HepG2 (cell line): ENCODE measurements around the gene CSKMT. TPM values are rescaled to one million over a fixed set of nuclear protein-coding genes. Genes with fewer than 3 reads are reported as not detected.

ENCODE experiments used
- ATF5 ChIP-seq: sonication (generic); formaldehyde crosslinking; IDR thresholded peaks from 2 replicates; pipeline ENCODE4 v1.4.0; 2020; ENCODE audit warnings: mild to moderate bottlenecking, low read depth, missing genetic modification reagents
- CSRNP1 ChIP-seq: sonication (generic); formaldehyde crosslinking; IDR thresholded peaks from 2 replicates; pipeline ENCODE4 v1.8.1; 2023; ENCODE audit warnings: mild to moderate bottlenecking, missing genetic modification reagents
- FOSL2 ChIP-seq: sonication (generic); formaldehyde crosslinking; IDR thresholded peaks from 2 replicates; pipeline ENCODE4 v1.4.0; 2020; ENCODE audit warnings: missing genetic modification reagents
- KLF13 ChIP-seq: sonication (generic); formaldehyde crosslinking; IDR thresholded peaks from 2 replicates; pipeline ENCODE4 v1.4.0; 2020; ENCODE audit warnings: mild to moderate bottlenecking, missing genetic modification reagents
- NPAS2 ChIP-seq: sonication (generic); formaldehyde crosslinking; IDR thresholded peaks from 2 replicates; pipeline ENCODE4 v1.8.0; 2022; ENCODE audit warnings: mild to moderate bottlenecking, missing genetic modification reagents, borderline replicate concordance
- PREB ChIP-seq: sonication (generic); formaldehyde crosslinking; IDR thresholded peaks from 2 replicates; pipeline ENCODE4 v1.4.0; 2020; ENCODE audit warnings: missing genetic modification reagents
- RNF219 ChIP-seq: sonication (generic); formaldehyde crosslinking; IDR thresholded peaks from 2 replicates; pipeline ENCODE4 v1.5.0; 2020; ENCODE audit warnings: mild to moderate bottlenecking, missing genetic modification reagents
- SNAI1 ChIP-seq: sonication (generic); formaldehyde crosslinking; IDR thresholded peaks from 2 replicates; pipeline ENCODE4 v1.5.0; 2020; ENCODE audit warnings: mild to moderate bottlenecking, missing genetic modification reagents, borderline replicate concordance
- TCF12 ChIP-seq, 2 experiments: fragments of 450-650 bp in 1 of 2; sonication (generic) in 1 of 2; formaldehyde crosslinking in 1 of 2; IDR thresholded peaks; 2 replicates each; pipeline versions ENCODE4 v1.6.1 to v1.8.0; 2017 to 2022; ENCODE audit warnings: antibody characterized with exemption in 1 of 2, mild to moderate bottlenecking in 1 of 2, missing genetic modification reagents in 1 of 2, moderate library complexity in 1 of 2
- ZBTB34 ChIP-seq: sonication (generic); formaldehyde crosslinking; IDR thresholded peaks from 2 replicates; pipeline ENCODE4 v1.8.0; 2022; ENCODE audit warnings: mild to moderate bottlenecking, missing genetic modification reagents
- ZNF138 ChIP-seq: sonication (generic); formaldehyde crosslinking; IDR thresholded peaks from 2 replicates; pipeline ENCODE4 v1.5.0; 2020; ENCODE audit warnings: mild to moderate bottlenecking, low read depth, missing genetic modification reagents
- ZNF20 ChIP-seq: sonication (generic); formaldehyde crosslinking; IDR thresholded peaks from 2 replicates; pipeline ENCODE4 v1.4.0; 2020; ENCODE audit warnings: mild to moderate bottlenecking, moderate library complexity, missing genetic modification reagents
- ZNF264 ChIP-seq: sonication (generic); formaldehyde crosslinking; IDR thresholded peaks from 2 replicates; pipeline ENCODE4 v1.4.0; 2020; ENCODE audit warnings: missing genetic modification reagents
- ZNF563 ChIP-seq: sonication (generic); formaldehyde crosslinking; IDR thresholded peaks from 2 replicates; pipeline ENCODE4 v1.8.0; 2022; ENCODE audit warnings: mild to moderate bottlenecking, moderate library complexity, missing genetic modification reagents
- ZNF687 ChIP-seq: sonication (generic); formaldehyde crosslinking; IDR thresholded peaks from 2 replicates; pipeline ENCODE4 v1.5.1; 2020; ENCODE audit warnings: mild to moderate bottlenecking, missing genetic modification reagents, moderate library complexity
- ZNF776 ChIP-seq: sonication (generic); formaldehyde crosslinking; IDR thresholded peaks from 2 replicates; pipeline ENCODE4 v1.4.0; 2020; ENCODE audit warnings: mild to moderate bottlenecking, missing genetic modification reagents
- polyA plus RNA-seq, 8 experiments: library from polyadenylated mRNA; depleted of rRNA in 3 of 8; stranded (reverse) in 7 of 8; unstranded in 1 of 8; fragments of >200 nt; fragmentation: Illumina TruSeq in 4 of 8; extraction: Trizol in 4 of 8; gene quantifications; 2 replicates each; pipeline versions ENCODE4 v1.2.1 to v1.2.3, GENCODE V29; 2011 to 2016; ENCODE audit warnings: low read depth in 4 of 8, missing spikeins in 1 of 8, mixed read lengths in 1 of 8; ENCODE audit not compliant: insufficient read depth in 1 of 8
- total RNA-seq, 5 experiments: library from RNA; depleted of rRNA; stranded (reverse); fragments of >200 nt; fragmentation: Illumina TruSeq; extraction: Trizol; gene quantifications; 2 replicates each; pipeline ENCODE4 v1.2.3, GENCODE V29; 2016; ENCODE audit warnings: low read depth in 1 of 5

Gene CSKMT
- total and polyA plus RNA-seq, 2 of the 13 experiments (the other 11 are each of a cell fraction or from before 2014, with no cell fraction given): 7.6 to 31.8 TPM

- TF ChIP-seq ATF5 (CRISPR knock-in tag): peak; percentile 47; the same call in 1 of the 2 replicates
- TF ChIP-seq ZNF20 (CRISPR knock-in tag): no peak
- TF ChIP-seq ZNF138 (CRISPR knock-in tag): no peak
- no peak for TF ChIP-seq TCF12 (IDR thresholded peaks at IDR 0.05)
- TF ChIP-seq TCF12 (CRISPR knock-in tag; IDR thresholded peaks at IDR 0.05): peak; percentile 75; the same call in 1 of the 2 replicates
- TF ChIP-seq ZNF776: 0 out of 2 replicates have a peak, but pooled peaks have one; percentile 75
- no peak for TF ChIP-seq NPAS2 (CRISPR knock-in tag)
- TF ChIP-seq KLF13 (CRISPR knock-in tag): no peak
- no peak for TF ChIP-seq RNF219 (CRISPR knock-in tag)
- TF ChIP-seq ZNF687: peak; percentile 76
- no peak for TF ChIP-seq PREB (CRISPR knock-in tag)
- TF ChIP-seq SNAI1: no peak
- TF ChIP-seq ZNF264 (CRISPR knock-in tag): 0 out of 2 replicates have a peak, but pooled peaks have one; percentile 41
- TF ChIP-seq CSRNP1 (CRISPR knock-in tag): peak; percentile 81; the same call in 1 of the 2 replicates
- TF ChIP-seq ZNF563 (CRISPR knock-in tag): peak; percentile 89
- TF ChIP-seq FOSL2 (CRISPR knock-in tag): no peak
- TF ChIP-seq ZBTB34 (CRISPR knock-in tag): peak; percentile 69
Measured at GRCh38 chr11:62645946-62646824, 18.9 kb upstream of the CSKMT start, which contains the start of gene GANAB (continued).
